Measurements from ENCODE around the gene FARP2. TPM values are rescaled to one million over a fixed set of nuclear protein-coding genes. Genes with fewer than 3 reads are reported as not detected.

FARP2 gene
- total and polyA plus RNA-seq, 2 of the 4 experiments (the other 2 are of a cell fraction) = 17.1 to 30.8 TPM

GRCh38 chr2:241410739-241411176 is 54.7 kb downstream of the FARP2 start:
- no peaks in the 10 kb centered on the region for H3K27me3 ChIP-seq (ENCODE audit: control insufficient read depth, insufficient read depth, low read length)
- no peak overlapping the region for H3K14ac ChIP-seq (replicated peaks; ENCODE audit: low read depth, low read length)
- DNase-seq (peak; percentile 87), ATAC-seq (ENCODE audit: low read depth) (peak; percentile 55)
- ChIA-PET POLR2A (ENCODE audit: unreplicated experiment) (no interaction called here), CTCF (interaction anchor here (0.6 kb wide), 1 partner anchor 296 kb away, joined by 12 read pairs; no protein-coding TSS in a partner anchor)
- dilution Hi-C loops (cut with HindIII; ENCODE audit: low sequenced_read_pairs, unreplicated experiment) (no loop called here), in situ Hi-C loops (cut with MboI; ENCODE audit: low sequenced_read_pairs) (no loop called here), intact Hi-C loops (cut with micrococcal nuclease) (loop anchor here (5.0 kb wide), 1 partner anchor 33 kb away; no protein-coding TSS in a partner anchor)
- peak overlapping the region; percentile 32 for H3K4ac ChIP-seq (ENCODE audit: low read depth, low read length)
- peaks cover 21% of the 10 kb centered on the region for H3K36me3 ChIP-seq (ENCODE audit: control insufficient read depth, insufficient read depth, low read length)
- H3K9me1 ChIP-seq (ENCODE audit: insufficient read depth, low read length) = peaks cover 24% of the 10 kb centered on the region
- H2BK120ac ChIP-seq (ENCODE audit: low read depth, low read length) = peak overlapping the region; percentile 15; the same call in 1 of the 2 replicates
- H3K9me3 ChIP-seq (ENCODE audit: control insufficient read depth, insufficient read depth, low read length) = no peaks in the 10 kb centered on the region
- H2AK9ac ChIP-seq (replicated peaks; ENCODE audit: low read depth, low read length, poor library complexity) = no peak overlapping the region
- no peak overlapping the region for H2BK15ac ChIP-seq (ENCODE audit: low read depth, low read length)
- H3K4me3 ChIP-seq (ENCODE audit: insufficient read depth, low read depth, low read length) = no peak overlapping the region
- peaks cover 7 to 16% of the 10 kb centered on the region in 2 experiments; a peak in 2 of 4 replicates for H3K79me1 ChIP-seq (ENCODE audit: low read depth in 1 of 2, low read length in 2 of 2)
- no peak overlapping the region for H4K91ac ChIP-seq (ENCODE audit: insufficient read depth, low read depth, low read length)
- no peak overlapping the region for H3K9ac ChIP-seq (ENCODE audit: low read depth, low read length)
- 0 out of 2 replicates have a peak overlapping the region, but pooled peaks have one; percentile 32 for H3K27ac ChIP-seq (ENCODE audit: insufficient read depth, low read length)
- no peak overlapping the region for H2BK20ac ChIP-seq (ENCODE audit: low read depth, low read length)
- H2AK5ac ChIP-seq (ENCODE audit: low read depth, low read length) = no peak overlapping the region
- BruUV-seq (replicated peaks) = no TSS peak
- H3K18ac ChIP-seq (ENCODE audit: low read depth, low read length) = peak overlapping the region; percentile 18; the same call in 1 of the 2 replicates
- no peak overlapping the region for H2AFZ ChIP-seq (replicated peaks; ENCODE audit: low read length, poor library complexity)
- no CpG with 5 or more reads among the region's 9 CpGs for WGBS, 2 experiments (ENCODE audit: extremely low coverage in 2 of 2, insufficient read length in 1 of 2)
- 0 out of 2 replicates have a peak overlapping the region, but pooled peaks have one; percentile 24 for H4K5ac ChIP-seq (ENCODE audit: low read depth, low read length)
- no peak overlapping the region for H3K23ac ChIP-seq (ENCODE audit: low read depth, low read length)
- H3K4me2 ChIP-seq (ENCODE audit: low read depth, low read length) = no peak overlapping the region; the same call in 1 of the 2 replicates
- H2BK5ac ChIP-seq (ENCODE audit: low read depth, low read length, poor library complexity, severe bottlenecking) = peak overlapping the region; percentile 65
- H3K56ac ChIP-seq (ENCODE audit: extremely low read depth, insufficient read depth, low read length) = no peak overlapping the region
- peak overlapping the region in 1 of 2 experiments; percentile 9; a peak in 1 of 4 replicates for H4K8ac ChIP-seq (ENCODE audit: low read depth in 2 of 2, low read length in 2 of 2)
- peaks cover 11% of the 10 kb centered on the region for H3K4me1 ChIP-seq (ENCODE audit: control insufficient read depth, insufficient read depth, low read length)
- H4K20me1 ChIP-seq (ENCODE audit: insufficient read depth, low read length) = 0 out of 2 replicates have a peak, but pooled peaks cover 3% of the 10 kb centered on the region
- TF ChIP-seq RAD21 (IDR thresholded peaks at IDR 0.05; ENCODE audit: low read length) (no peak), RCOR1 (IDR thresholded peaks at IDR 0.05; ENCODE audit: insufficient replicate concordance, low read length) (no peak), CHD1 (IDR thresholded peaks at IDR 0.05; ENCODE audit: low read depth, low read length) (no peak), SMC3 (IDR thresholded peaks at IDR 0.05; ENCODE audit: low read depth, low read length) (no peak), FOS (IDR thresholded peaks at IDR 0.05; ENCODE audit: low read depth, low read length) (0 out of 2 replicates have a peak, but pooled peaks have one; percentile 33), POLR2A (IDR thresholded peaks at IDR 0.05; ENCODE audit: low read depth, low read length) (no peak), ELK1 (IDR thresholded peaks at IDR 0.05; ENCODE audit: borderline replicate concordance, low read depth, low read length) (no peak), NFE2L2 (IDR thresholded peaks at IDR 0.05; ENCODE audit: low read depth, low read length) (peak; percentile 16; the same call in 1 of the 2 replicates), MXI1 (IDR thresholded peaks at IDR 0.05; ENCODE audit: borderline replicate concordance, low read depth, low read length) (no peak), BHLHE40 (IDR thresholded peaks at IDR 0.05; ENCODE audit: low read depth, low read length) (0 out of 2 replicates have a peak, but pooled peaks have one; percentile 7), USF2 (IDR thresholded peaks at IDR 0.05; ENCODE audit: low read depth, low read length) (no peak; the same call in 1 of the 2 replicates), MAZ (IDR thresholded peaks at IDR 0.05; ENCODE audit: borderline replicate concordance, low read depth, low read length) (no peak), MAFK (IDR thresholded peaks at IDR 0.05; ENCODE audit: low read depth, low read length) (no peak), RFX5 (IDR thresholded peaks at IDR 0.05; ENCODE audit: low read depth, low read length) (no peak)
- TF ChIP-seq, protein P1, sequence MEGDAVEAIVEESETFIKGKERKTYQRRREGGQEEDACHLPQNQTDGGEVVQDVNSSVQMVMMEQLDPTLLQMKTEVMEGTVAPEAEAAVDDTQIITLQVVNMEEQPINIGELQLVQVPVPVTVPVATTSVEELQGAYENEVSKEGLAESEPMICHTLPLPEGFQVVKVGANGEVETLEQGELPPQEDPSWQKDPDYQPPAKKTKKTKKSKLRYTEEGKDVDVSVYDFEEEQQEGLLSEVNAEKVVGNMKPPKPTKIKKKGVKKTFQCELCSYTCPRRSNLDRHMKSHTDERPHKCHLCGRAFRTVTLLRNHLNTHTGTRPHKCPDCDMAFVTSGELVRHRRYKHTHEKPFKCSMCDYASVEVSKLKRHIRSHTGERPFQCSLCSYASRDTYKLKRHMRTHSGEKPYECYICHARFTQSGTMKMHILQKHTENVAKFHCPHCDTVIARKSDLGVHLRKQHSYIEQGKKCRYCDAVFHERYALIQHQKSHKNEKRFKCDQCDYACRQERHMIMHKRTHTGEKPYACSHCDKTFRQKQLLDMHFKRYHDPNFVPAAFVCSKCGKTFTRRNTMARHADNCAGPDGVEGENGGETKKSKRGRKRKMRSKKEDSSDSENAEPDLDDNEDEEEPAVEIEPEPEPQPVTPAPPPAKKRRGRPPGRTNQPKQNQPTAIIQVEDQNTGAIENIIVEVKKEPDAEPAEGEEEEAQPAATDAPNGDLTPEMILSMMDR (conservative IDR thresholded peaks at IDR 0.05; ENCODE audit: low read depth, low read length) = no peak

Data from IMR-90 (cell line).